ENCODE measurements around the gene SIGLEC7.
"Not testable (repeated sequence)": the region's sequence is repeated elsewhere in the genome, so short reads cannot be mapped to it uniquely, and the experiment has no call there.

Gene SIGLEC7

GRCh38 chr19:51138549-51138979 lies 3.5 kb upstream of the SIGLEC7 start:
- no peak for DNase-seq (ENCODE audit: low read depth, low spot score)

- DNase-seq (ENCODE audit: low read depth, low spot score), result no peak
Observed at GRCh38 chr19:51139299-51140014, 2.6 kb upstream of the SIGLEC7 start.

- no peak for DNase-seq (ENCODE audit: low read depth, low spot score)
Observed at GRCh38 chr19:51140441-51140840, 1.7 kb upstream of the SIGLEC7 start.

GRCh38 chr19:51141181-51141580 lies 920 bp upstream of the SIGLEC7 start:
- no peak for DNase-seq (ENCODE audit: low read depth, low spot score)

- not testable (repeated sequence) for DNase-seq (ENCODE audit: low read depth, low spot score)
Observed at GRCh38 chr19:51142809-51143475, 841 bp downstream of the SIGLEC7 start.

GRCh38 chr19:51143486-51143885 lies 1.4 kb downstream of the SIGLEC7 start:
- DNase-seq (ENCODE audit: low read depth, low spot score), result no peak

- no peak for DNase-seq (ENCODE audit: low read depth, low spot score)
Observed at GRCh38 chr19:51144482-51145045, 2.5 kb downstream of the SIGLEC7 start.

- no peak for DNase-seq (ENCODE audit: low read depth, low spot score)
Observed at GRCh38 chr19:51145916-51146493, 3.9 kb downstream of the SIGLEC7 start.

GRCh38 chr19:51146751-51147150 lies 4.7 kb downstream of the SIGLEC7 start:
- DNase-seq (ENCODE audit: low read depth, low spot score), result no peak

GRCh38 chr19:51147663-51148062 lies 5.6 kb downstream of the SIGLEC7 start:
- DNase-seq (ENCODE audit: low read depth, low spot score), result no peak

GRCh38 chr19:51148580-51148979 lies 6.5 kb downstream of the SIGLEC7 start:
- no peak for DNase-seq (ENCODE audit: low read depth, low spot score)

GRCh38 chr19:51150627-51151026 lies 8.5 kb downstream of the SIGLEC7 start:
- DNase-seq (ENCODE audit: low read depth, low spot score), result no peak

- no peak for DNase-seq (ENCODE audit: low read depth, low spot score)
Observed at GRCh38 chr19:51156710-51157109, 14.6 kb downstream of the SIGLEC7 start.

- DNase-seq (ENCODE audit: low read depth, low spot score), result no peak
Observed at GRCh38 chr19:51157265-51157664, 15.2 kb downstream of the SIGLEC7 start.

- DNase-seq (ENCODE audit: low read depth, low spot score), result peak; percentile 52
Observed at GRCh38 chr19:51158474-51159129, 16.5 kb downstream of the SIGLEC7 start.

GRCh38 chr19:51159656-51160055 lies 17.6 kb downstream of the SIGLEC7 start:
- no peak for DNase-seq (ENCODE audit: low read depth, low spot score)

- no peak for DNase-seq (ENCODE audit: low read depth, low spot score)
Observed at GRCh38 chr19:51161266-51161665, 19.2 kb downstream of the SIGLEC7 start.

- no peak for DNase-seq (ENCODE audit: low read depth, low spot score)
Observed at GRCh38 chr19:51161867-51162496, 19.9 kb downstream of the SIGLEC7 start.

- no peak for DNase-seq (ENCODE audit: low read depth, low spot score)
Observed at GRCh38 chr19:51163257-51163656, 21.2 kb downstream of the SIGLEC7 start.

GRCh38 chr19:51164215-51164614 lies 22.1 kb downstream of the SIGLEC7 start:
- no peak for DNase-seq (ENCODE audit: low read depth, low spot score)

GRCh38 chr19:51166846-51167490 lies 24.9 kb downstream of the SIGLEC7 start:
- DNase-seq (ENCODE audit: low read depth, low spot score), result no peak
